Body of pancreas (tissue), 4 donors: ENCODE data around the gene SERPINH1.

Experiments used
- CTCF ChIP-seq, 7 experiments: fragments of 450-650 bp in 4 of 7; fragments of 200-600 bp in 3 of 7; sonication (generic) in 3 of 7; IDR thresholded peaks; one replicate each; pipeline ENCODE4 v1.5.1; 2016 to 2019; ENCODE audit warnings: antibody characterized with exemption in 7 of 7
- POLR2A ChIP-seq, 3 donors: fragments of 450-650 bp; IDR thresholded peaks; one replicate each; pipeline ENCODE4 v1.6.1; 2016; ENCODE audit warnings: antibody characterized with exemption in 3 of 3, mild to moderate bottlenecking in 2 of 3

GRCh38 chr11:75565221-75565814 is 3.3 kb downstream of the SERPINH1 start:
- TF ChIP-seq CTCF (IDR thresholded peaks at IDR 0.05) (no peak), POLR2A (IDR thresholded peaks at IDR 0.05) (no peak)
